IMR-90 (cell line): ENCODE measurements around the gene TTC29.

Experiments
- MAZ ChIP-seq: IDR thresholded peaks from 2 replicates; pipeline ENCODE4 v1.6.1; 2012; ENCODE audit warnings: low read depth, mild to moderate bottlenecking, low read length, improper control_type of control experiment, moderate library complexity, borderline replicate concordance
- POLR2A ChIP-seq: IDR thresholded peaks from 2 replicates; pipeline ENCODE4 v1.6.1; 2012; ENCODE audit warnings: mild to moderate bottlenecking, low read depth, low read length
- RCOR1 ChIP-seq: IDR thresholded peaks from 2 replicates; pipeline ENCODE4 v1.6.1; 2012; ENCODE audit warnings: mild to moderate bottlenecking, low read length, improper control_type of control experiment; ENCODE audit not compliant: insufficient replicate concordance
- SMC3 ChIP-seq: fragments of 150-350 bp; IDR thresholded peaks from 2 replicates; pipeline ENCODE4 v1.6.1; 2016; ENCODE audit warnings: low read depth, mild to moderate bottlenecking, antibody characterized with exemption, low read length, moderate library complexity
- TF ChIP-seq, protein P1 (sequence below): conservative IDR thresholded peaks from 2 replicates; pipeline ENCODE4 v1.5.1; 2012; ENCODE audit warnings: mild to moderate bottlenecking, low read depth, low read length, improper control_type of control experiment
- TF ChIP-seq, protein P2 (sequence below): fragments of 150-350 bp; IDR thresholded peaks from 2 replicates; pipeline ENCODE4 v1.6.1; 2017; ENCODE audit warnings: mild to moderate bottlenecking, antibody characterized with exemption, low read length, low read depth

DNA sequence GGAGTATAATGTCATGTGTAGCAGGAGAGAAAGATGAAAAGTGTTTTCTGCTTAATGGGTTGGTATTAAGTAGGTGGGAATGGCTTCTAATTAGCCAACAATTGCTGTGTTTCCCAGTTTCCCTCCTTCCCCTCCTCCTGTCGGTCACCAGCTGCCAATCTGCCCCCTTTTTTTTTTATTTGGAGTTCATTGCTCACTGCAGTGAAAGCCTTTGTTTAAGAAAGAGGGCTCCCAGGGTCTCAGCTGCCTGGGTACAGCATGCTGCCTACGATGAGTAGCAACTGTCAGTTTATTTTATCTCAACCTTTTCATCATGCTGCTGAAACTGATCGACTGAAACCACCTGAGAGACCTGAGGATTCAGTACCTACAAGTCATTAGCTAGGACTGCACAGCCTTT lies 157.9 kb downstream of the TTC29 start:
- TF ChIP-seq, protein P1, sequence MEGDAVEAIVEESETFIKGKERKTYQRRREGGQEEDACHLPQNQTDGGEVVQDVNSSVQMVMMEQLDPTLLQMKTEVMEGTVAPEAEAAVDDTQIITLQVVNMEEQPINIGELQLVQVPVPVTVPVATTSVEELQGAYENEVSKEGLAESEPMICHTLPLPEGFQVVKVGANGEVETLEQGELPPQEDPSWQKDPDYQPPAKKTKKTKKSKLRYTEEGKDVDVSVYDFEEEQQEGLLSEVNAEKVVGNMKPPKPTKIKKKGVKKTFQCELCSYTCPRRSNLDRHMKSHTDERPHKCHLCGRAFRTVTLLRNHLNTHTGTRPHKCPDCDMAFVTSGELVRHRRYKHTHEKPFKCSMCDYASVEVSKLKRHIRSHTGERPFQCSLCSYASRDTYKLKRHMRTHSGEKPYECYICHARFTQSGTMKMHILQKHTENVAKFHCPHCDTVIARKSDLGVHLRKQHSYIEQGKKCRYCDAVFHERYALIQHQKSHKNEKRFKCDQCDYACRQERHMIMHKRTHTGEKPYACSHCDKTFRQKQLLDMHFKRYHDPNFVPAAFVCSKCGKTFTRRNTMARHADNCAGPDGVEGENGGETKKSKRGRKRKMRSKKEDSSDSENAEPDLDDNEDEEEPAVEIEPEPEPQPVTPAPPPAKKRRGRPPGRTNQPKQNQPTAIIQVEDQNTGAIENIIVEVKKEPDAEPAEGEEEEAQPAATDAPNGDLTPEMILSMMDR = no peak
- TF ChIP-seq POLR2A (no peak), SMC3 (no peak), MAZ (no peak), RCOR1 (no peak)
- TF ChIP-seq, protein P2, sequence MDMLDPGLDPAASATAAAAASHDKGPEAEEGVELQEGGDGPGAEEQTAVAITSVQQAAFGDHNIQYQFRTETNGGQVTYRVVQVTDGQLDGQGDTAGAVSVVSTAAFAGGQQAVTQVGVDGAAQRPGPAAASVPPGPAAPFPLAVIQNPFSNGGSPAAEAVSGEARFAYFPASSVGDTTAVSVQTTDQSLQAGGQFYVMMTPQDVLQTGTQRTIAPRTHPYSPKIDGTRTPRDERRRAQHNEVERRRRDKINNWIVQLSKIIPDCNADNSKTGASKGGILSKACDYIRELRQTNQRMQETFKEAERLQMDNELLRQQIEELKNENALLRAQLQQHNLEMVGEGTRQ = no peak
